Vagina (tissue), 2 donors: ENCODE results near the gene UBL4B. TPM values are rescaled to one million over a fixed set of nuclear protein-coding genes. Genes with fewer than 3 reads are reported as not detected.
A peak's percentile ranks its signal among the peaks of the same experiment; 100 is the strongest.

ENCODE experiments used
- DNase-seq, 2 donors: peaks; one replicate each; pipeline ENCODE4 v3.0.0-alpha.2; 2017; ENCODE audit errors: extremely low spot score in 2 of 2
- H3K27ac ChIP-seq: fragments of 200-600 bp; sonication (generic); one replicate; pipeline ENCODE4 v1.5.1; 2019
- H3K27me3 ChIP-seq: fragments of 200-600 bp; sonication (generic); one replicate; pipeline ENCODE4 v1.5.1; 2019
- H3K36me3 ChIP-seq, 2 donors: fragments of 200-600 bp; sonication (generic); one replicate each; pipeline ENCODE4 v1.5.1; 2017 to 2019
- H3K4me1 ChIP-seq: fragments of 200-600 bp; sonication (generic); one replicate; pipeline ENCODE4 v1.5.1; 2019
- H3K4me3 ChIP-seq, 2 donors: fragments of 200-600 bp; sonication (generic); 1 replicate in 1 of 2; 2 replicates in 1 of 2; pipeline ENCODE4 v1.5.1; 2016 to 2019
- H3K9me3 ChIP-seq: fragments of 200-600 bp; sonication (generic); one replicate; pipeline ENCODE4 v1.5.1; 2019
- POLR2A ChIP-seq, 2 donors: fragments of 450-650 bp; IDR thresholded peaks; one replicate each; pipeline ENCODE4 v1.6.1; 2017; ENCODE audit warnings: antibody characterized with exemption in 2 of 2, mild to moderate bottlenecking in 2 of 2, moderate library complexity in 2 of 2
- POLR2AphosphoS5 ChIP-seq, 2 donors: sonication (generic); formaldehyde crosslinking; IDR thresholded peaks; one replicate each; pipeline ENCODE4 v1.9.0; 2017; ENCODE audit warnings: antibody characterized with exemption in 2 of 2, mild to moderate bottlenecking in 2 of 2, low read depth in 1 of 2; ENCODE audit not compliant: insufficient read depth in 1 of 2
- intact Hi-C: fragments of 100-400 bp; cut with DNase I; formaldehyde crosslinking; loops from one replicate; pipeline ENCODE4 v1.15.1; 2023
- total RNA-seq: library from RNA; depleted of rRNA; stranded (reverse); fragments of >200 nt; gene quantifications from one replicate; pipeline ENCODE4 v1.2.3, GENCODE V29; 2016
- TF ChIP-seq, protein P1 (sequence below), 3 experiments: fragments of 450-650 bp in 2 of 3; fragments of 200-600 bp in 1 of 3; sonication (generic) in 1 of 3; IDR thresholded peaks; one replicate each; pipeline ENCODE4 v1.5.1; 2017 to 2019; ENCODE audit warnings: antibody characterized with exemption in 3 of 3, mild to moderate bottlenecking in 2 of 3, moderate library complexity in 2 of 3

The UBL4B gene
- total RNA-seq, 1 donor from 2014 or later, result not detected

DNA sequence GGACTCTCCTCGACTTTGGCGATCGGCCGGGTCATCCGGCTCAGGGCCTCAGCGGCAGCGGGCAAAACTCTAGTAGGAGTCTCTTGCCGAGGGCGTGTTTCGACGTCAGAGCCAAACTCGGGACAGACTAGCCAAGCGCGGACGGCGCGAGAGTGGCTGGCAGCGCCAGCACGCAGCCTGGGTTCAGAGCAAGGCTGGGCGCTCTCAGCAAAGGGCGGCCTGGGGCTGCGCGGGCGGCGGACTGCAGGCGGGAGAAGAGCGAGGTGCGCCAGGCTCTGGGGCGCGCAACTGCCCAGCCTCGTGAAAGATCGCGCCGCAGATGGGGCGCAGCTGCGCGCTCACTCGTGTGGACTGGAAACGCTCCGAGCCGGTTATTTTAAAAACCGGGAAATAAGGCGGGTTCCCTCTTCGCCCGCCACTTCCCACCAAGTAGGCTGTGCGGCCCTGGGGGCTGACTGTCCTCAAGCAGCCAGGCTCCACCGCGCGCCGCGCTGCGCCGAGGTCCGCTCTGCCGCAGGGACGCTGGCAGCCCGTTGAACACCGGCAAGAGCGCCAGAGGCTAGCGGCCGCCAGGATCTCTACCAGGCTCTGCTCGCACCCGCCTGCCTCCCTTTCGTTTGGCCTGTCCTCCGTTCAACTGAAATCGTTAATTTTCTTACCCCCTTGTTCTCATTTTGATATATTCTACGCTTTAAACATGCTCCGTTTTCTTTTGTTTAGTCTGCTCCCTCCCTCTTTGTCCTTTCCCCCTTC is 44.2 kb upstream of the UBL4B start:
- Histone ChIP-seq H3K4me1 (peaks cover 12% of the 10 kb centered on the region), H3K36me3 (no peaks in the 10 kb centered on the region), H3K27me3 (peaks cover 16% of the 10 kb centered on the region), H3K27ac (no peak overlapping the region), H3K9me3 (no peaks in the 10 kb centered on the region), H3K4me3 (no peak overlapping the region)
- intact Hi-C loops, result no loop called here
- DNase-seq, result no peak
- no peak for TF ChIP-seq POLR2A (IDR thresholded peaks at IDR 0.05)
- TF ChIP-seq POLR2AphosphoS5 (IDR thresholded peaks at IDR 0.05; ENCODE audit: insufficient read depth in 1 of 2, low read depth in 1 of 2), result peak in 1 of 2 donors; percentile 67
- TF ChIP-seq, protein P1, sequence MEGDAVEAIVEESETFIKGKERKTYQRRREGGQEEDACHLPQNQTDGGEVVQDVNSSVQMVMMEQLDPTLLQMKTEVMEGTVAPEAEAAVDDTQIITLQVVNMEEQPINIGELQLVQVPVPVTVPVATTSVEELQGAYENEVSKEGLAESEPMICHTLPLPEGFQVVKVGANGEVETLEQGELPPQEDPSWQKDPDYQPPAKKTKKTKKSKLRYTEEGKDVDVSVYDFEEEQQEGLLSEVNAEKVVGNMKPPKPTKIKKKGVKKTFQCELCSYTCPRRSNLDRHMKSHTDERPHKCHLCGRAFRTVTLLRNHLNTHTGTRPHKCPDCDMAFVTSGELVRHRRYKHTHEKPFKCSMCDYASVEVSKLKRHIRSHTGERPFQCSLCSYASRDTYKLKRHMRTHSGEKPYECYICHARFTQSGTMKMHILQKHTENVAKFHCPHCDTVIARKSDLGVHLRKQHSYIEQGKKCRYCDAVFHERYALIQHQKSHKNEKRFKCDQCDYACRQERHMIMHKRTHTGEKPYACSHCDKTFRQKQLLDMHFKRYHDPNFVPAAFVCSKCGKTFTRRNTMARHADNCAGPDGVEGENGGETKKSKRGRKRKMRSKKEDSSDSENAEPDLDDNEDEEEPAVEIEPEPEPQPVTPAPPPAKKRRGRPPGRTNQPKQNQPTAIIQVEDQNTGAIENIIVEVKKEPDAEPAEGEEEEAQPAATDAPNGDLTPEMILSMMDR (IDR thresholded peaks at IDR 0.05), result no peak

DNA sequence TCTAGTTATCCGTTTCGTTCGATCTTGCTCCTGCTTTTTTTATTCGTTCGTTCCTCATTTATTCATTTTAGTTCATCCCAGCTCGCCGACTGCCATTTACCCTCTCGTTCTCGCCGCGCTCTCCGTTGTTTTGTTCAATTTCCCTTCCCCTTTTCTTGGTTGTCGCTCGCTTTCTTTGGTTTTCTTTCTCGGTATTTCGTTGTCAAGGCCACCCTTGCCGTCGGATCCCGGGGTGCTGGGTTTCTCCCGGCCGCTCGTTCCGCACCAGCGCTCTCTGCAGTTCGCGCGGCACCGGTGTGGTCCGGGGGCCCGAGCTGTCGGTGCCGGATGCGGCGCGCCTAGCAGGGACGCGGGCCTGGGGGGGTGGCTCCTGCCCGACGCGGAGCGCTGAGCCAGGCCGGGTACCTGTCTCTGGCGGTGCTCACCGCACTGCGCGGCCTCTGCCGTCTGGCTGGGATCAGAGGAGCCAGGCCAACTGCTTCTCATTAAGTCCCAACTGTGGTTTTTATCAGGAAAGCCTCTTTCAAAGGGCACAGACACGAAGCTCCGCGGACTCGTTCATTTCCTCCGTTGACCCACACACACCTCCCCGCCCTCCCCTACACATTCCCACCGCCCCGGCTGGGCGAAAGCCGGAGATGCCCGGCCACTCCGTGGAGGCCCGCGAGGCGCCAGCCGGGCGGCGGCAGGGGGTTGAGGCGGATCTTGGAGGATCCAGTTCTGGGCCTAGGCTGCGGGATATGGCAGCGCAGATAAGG is 43.4 kb upstream of the UBL4B start:
- H3K36me3 ChIP-seq, result no peaks in the 10 kb centered on the region
- DNase-seq, result no peak
- H3K4me1 ChIP-seq, result peaks cover 12% of the 10 kb centered on the region
- peaks cover 16% of the 10 kb centered on the region for H3K27me3 ChIP-seq
- TF ChIP-seq POLR2A (IDR thresholded peaks at IDR 0.05), result no peak
- TF ChIP-seq POLR2AphosphoS5 (IDR thresholded peaks at IDR 0.05; ENCODE audit: insufficient read depth in 1 of 2, low read depth in 1 of 2), result peak in 1 of 2 donors; percentile 64
- no peak overlapping the region for H3K4me3 ChIP-seq
- no peak overlapping the region for H3K27ac ChIP-seq
- H3K9me3 ChIP-seq, result no peaks in the 10 kb centered on the region
- intact Hi-C loops, result no loop called here

- TF ChIP-seq POLR2A (IDR thresholded peaks at IDR 0.05), result no peak
- TF ChIP-seq POLR2AphosphoS5 (IDR thresholded peaks at IDR 0.05; ENCODE audit: insufficient read depth in 1 of 2, low read depth in 1 of 2), result no peak
- TF ChIP-seq, protein P1 (IDR thresholded peaks at IDR 0.05), result no peak
- Histone ChIP-seq H3K27ac (no peak overlapping the region), H3K27me3 (peaks cover 16% of the 10 kb centered on the region), H3K4me1 (peaks cover 12% of the 10 kb centered on the region), H3K4me3 (peak overlapping the region in 1 of 2 donors; percentile 30), H3K9me3 (no peaks in the 10 kb centered on the region), H3K36me3 (no peaks in the 10 kb centered on the region)
- intact Hi-C loops, result no loop called here
- no peak for DNase-seq
These were observed 42.6 kb upstream of the UBL4B start for GRCh38 chr1:110069404-110070281.

GRCh38 chr1:110070282-110070669 is 42.0 kb upstream of the UBL4B start:
- Histone ChIP-seq H3K4me3 (peak overlapping the region in 1 of 2 donors; percentile 30), H3K36me3 (no peaks in the 10 kb centered on the region), H3K9me3 (no peaks in the 10 kb centered on the region), H3K27ac (no peak overlapping the region), H3K4me1 (peaks cover 12% of the 10 kb centered on the region), H3K27me3 (peaks cover 16% of the 10 kb centered on the region)
- no peak for DNase-seq
- intact Hi-C loops, result no loop called here
- TF ChIP-seq POLR2A (IDR thresholded peaks at IDR 0.05) (no peak), POLR2AphosphoS5 (IDR thresholded peaks at IDR 0.05; ENCODE audit: insufficient read depth in 1 of 2, low read depth in 1 of 2) (no peak)
- TF ChIP-seq, protein P1 (IDR thresholded peaks at IDR 0.05), result no peak

- Histone ChIP-seq H3K27me3 (peaks cover 16% of the 10 kb centered on the region), H3K4me3 (peak within 1 kb of the TSS in 1 of 2 donors; percentile 30), H3K27ac (no peak within 1 kb of the TSS)
These were observed 41.5 kb upstream of the UBL4B start, which contains the start of gene ALX3 for GRCh38 chr1:110070671-110071242. Gene ALX3 (minus strand): TSS chr1:110070672. CDS start chr1:110070612, 60 bp downstream.

More at GRCh38 chr1:110070671-110071242, 41.5 kb upstream of the UBL4B start, which contains the start of gene ALX3:
- no peaks in the 10 kb centered on the region for H3K36me3 ChIP-seq
- H3K9me3 ChIP-seq, result no peaks in the 10 kb centered on the region
- no peak for DNase-seq
- TF ChIP-seq, protein P1 (IDR thresholded peaks at IDR 0.05), result no peak
- peaks cover 12% of the 10 kb centered on the region for H3K4me1 ChIP-seq
- intact Hi-C loops, result no loop called here
